Measurements from ENCODE around the gene PPP1R12B.

GRCh38 chr1:202516434-202516877, 168.0 kb downstream of the PPP1R12B start:
- TF ChIP-seq CTCF (conservative IDR thresholded peaks at IDR 0.05; ENCODE audit: low read depth, low read length): no peak
- TF ChIP-seq EZH2 (IDR thresholded peaks at IDR 0.05; ENCODE audit: borderline replicate concordance, low read depth, low read length, poor library complexity, severe bottlenecking): no peak

All from A673 (cell line).